Activated CD4-positive, CD25-positive, alpha-beta regulatory T cell treated with anti-CD3 and anti-CD28 coated beads, Interleukin-2, amount 50 U/mL, for 72 hours (primary cell): Measurements from ENCODE around the gene PAX7.

Experiments used
- DNase-seq: peaks from one replicate; pipeline ENCODE4 v3.0.0; 2021

Gene PAX7

DNA sequence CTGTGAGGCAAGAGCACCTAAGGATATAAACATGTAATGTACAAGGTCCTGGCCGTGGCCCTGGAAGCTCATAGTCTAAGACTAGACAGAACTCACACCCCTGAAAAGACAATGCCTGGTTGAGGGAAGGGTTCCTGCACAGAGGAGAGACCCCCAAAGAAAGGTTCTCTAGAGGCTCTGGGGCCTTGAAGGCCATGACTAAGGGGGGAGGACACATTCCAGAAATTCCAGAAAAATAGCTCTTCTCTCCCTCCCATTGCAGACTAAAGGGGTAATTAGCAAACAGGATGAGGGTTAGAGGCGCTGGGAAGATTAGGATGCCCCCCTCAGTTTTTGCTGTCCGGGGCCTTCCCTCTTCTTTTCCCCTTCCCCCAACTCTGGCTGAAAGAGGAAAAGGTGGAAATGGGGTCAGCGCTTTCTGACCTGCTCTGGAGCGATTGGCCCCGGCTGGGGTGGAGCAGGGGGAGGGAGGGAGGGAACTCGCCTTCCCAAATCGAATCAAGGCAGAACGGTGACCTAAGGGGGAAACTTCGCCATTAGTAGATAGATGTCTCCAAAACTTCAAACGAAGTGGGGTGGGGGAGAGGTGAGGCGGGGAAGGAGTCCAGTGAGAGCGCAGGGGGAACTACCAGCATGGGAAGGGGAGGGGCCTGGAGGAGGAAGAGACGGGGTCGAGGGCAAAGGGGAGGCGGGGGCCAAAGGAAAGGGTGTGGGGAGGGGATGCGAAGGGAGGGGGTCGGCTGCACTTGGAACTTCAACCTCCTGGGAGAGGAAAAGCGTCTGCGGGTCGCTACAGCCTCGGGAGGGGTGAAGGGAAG, 11.8 kb downstream of the PAX7 start:
- no peak for DNase-seq

DNA sequence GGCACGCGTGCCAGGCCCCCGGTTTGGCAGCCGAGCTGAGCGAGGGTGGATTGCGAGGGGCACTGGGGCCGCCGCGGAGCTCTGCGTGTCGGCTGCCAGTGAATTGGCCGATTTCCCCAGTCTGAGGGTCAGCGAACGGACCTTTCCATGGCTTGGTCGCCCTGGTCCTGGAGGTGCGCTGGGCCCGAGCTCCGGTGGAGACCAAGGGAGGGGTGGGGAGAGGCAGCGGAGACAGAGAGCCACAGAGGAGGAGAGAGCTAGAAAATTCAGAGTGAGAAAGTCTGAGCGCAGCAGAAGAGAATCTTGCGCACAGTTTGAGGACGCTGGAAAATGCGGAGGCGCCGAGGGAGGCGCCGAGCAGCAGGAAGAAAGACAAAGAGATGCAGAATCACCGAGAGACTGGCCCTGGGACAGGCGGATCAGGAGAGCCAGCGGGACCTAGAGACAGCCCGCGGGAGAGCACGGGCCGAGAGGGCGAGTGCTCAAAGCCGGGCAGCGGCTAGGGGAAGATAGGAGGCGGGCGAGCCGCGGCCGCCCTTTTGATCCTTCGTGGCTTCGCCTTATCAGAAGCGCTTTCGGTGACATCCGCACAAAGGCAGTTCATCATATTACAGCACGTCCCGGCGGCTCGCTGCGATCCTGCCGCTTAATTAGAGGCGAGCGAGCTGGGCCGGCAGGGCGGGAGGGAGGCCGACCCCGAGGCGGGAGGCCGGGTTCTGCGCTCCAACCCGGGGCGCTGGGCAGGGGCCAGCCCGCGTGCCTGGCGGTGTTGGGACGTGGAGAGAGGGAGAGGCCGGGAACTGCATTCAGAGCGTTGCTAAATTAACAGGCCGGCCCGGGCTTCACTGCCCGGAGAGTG, 12.7 kb downstream of the PAX7 start:
- no peak for DNase-seq

DNA sequence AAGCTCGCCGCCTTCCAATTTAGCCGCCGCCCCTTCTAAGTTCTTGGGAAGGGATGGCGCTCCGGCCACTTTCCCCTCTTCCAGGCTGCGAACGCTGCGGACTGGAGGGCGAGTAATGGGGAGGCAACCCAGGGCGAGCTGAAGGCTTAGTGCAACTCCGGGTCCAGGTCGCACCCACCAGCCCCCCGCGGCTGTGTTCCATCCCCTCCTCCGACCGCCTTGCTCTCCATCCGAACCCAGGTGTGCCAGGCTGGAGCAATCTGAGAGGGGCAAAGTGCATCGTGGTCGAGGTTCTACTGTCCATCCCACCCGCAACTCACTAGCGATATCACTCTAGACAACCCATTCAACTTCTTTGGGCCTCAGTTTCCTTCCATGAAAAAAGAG, 13.4 kb downstream of the PAX7 start:
- DNase-seq, result no peak

GRCh38 chr1:18644446-18644845, 13.8 kb downstream of the PAX7 start:
- DNase-seq, result no peak

GRCh38 chr1:18644973-18645746, 14.5 kb downstream of the PAX7 start:
- no peak for DNase-seq

- DNase-seq, result no peak
Measured at GRCh38 chr1:18645747-18646090, 15.1 kb downstream of the PAX7 start.

DNA sequence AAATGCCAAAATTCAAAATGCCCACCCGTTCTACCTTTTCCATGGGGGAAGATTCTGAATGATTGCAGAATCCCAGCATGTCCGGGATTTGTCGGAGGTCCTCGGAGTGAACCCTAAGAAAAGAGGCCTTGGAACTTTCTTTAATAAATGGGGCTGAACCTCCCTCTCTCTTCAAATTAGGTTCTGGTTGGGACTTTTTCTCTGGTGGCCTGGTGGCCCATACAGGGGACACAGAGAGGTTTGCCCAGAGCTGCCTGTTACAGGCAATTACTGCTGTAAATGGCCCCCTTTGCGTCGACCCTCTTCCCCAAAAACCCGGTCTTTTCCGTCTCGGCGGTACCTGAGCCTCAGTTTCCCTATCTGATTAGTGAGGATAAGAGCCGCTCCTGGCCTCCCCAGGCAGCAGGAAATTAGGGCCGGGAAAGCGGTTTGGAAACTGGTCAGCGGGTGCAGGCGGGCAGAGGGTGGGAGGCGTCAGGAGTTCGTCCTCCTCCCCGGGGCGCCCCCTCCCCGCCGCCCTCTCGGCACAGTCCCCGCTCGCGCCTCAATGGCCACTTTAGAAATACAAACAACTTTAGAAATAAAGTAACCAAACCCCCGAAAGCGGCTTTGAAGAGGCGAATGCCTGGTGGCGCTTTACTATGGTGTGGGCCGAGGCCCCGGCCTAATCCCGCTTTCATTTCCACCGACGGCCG, 15.6 kb downstream of the PAX7 start:
- DNase-seq, result no peak

GRCh38 chr1:18646786-18647410, 16.3 kb downstream of the PAX7 start:
- no peak for DNase-seq

DNA sequence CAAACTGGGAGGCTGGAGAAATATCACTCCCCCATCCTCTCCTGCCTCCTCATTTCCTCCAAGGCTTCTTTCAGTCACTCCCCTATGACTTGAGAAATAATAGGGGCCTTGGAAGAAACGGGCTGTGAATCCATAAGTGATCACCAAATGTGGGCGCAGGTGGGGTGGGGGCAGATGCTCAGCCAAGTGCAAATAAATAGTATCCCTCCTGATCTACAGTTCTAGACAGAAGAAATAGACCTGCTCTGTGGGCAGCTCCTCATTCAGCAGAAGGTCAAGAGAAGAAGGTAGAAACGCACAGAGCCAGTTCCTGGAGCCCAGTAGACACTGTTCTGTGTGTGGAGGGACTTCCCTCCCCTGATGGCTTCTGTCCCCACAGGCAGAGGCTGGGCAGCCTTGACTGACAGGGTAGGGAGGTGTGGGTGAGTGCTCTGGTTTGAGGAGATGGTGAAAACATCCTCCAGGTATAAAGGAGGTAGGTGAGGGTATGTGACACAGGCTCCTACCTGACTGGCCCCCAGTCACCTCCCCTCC, 17.1 kb downstream of the PAX7 start:
- DNase-seq, result no peak

- no peak for DNase-seq
Measured at GRCh38 chr1:18649693-18650370, 19.2 kb downstream of the PAX7 start.

DNA sequence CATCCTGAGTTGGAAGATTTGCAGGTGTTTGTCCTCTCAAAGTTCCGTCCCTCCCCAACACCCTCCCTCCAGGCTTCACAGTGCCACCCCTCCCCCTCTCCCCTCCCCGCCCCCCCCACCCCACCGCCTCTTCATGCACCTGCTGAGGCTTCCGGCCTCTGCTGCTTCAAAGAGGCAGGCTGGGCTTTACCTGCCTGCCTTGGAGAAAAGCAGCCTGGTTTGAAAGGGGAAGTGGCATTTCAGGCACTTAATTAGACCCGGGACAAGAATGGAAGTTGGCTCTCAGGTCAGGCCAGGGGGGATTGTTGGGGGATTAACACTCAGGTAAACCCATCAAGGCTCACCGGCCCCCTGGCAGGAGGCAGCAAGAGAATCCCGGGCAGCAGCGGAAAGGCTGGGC, 21.1 kb downstream of the PAX7 start:
- DNase-seq, result no peak

GRCh38 chr1:18652791-18653190, 22.1 kb downstream of the PAX7 start:
- no peak for DNase-seq

GRCh38 chr1:18653367-18653766, 22.7 kb downstream of the PAX7 start:
- no peak for DNase-seq

DNA sequence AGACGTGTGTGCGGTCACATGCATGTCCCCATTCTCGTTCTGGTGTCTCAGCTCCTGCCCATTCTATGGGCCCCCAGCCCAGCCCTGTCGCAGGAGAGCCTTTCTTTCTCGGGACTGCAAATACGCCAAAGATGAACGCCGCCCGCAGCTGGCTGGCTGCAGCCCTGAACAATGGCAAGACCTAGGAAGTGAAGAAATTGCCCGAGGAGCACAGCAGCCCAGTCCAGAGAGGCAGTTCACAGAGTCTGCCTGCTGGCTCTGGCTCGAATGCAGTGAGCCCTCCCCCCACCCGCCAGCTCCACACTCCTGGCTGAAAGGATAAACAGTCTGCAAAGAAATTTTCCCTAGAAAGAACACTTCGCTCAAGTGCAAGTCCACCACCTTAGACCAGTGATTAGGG, 23.3 kb downstream of the PAX7 start:
- no peak for DNase-seq

- DNase-seq, result no peak
Measured at GRCh38 chr1:18654599-18654998, 24.0 kb downstream of the PAX7 start.

- DNase-seq, result no peak
Measured at GRCh38 chr1:18657506-18658201, 27.0 kb downstream of the PAX7 start.

- DNase-seq, result no peak
Measured at GRCh38 chr1:18658831-18659230, 28.2 kb downstream of the PAX7 start.

DNA sequence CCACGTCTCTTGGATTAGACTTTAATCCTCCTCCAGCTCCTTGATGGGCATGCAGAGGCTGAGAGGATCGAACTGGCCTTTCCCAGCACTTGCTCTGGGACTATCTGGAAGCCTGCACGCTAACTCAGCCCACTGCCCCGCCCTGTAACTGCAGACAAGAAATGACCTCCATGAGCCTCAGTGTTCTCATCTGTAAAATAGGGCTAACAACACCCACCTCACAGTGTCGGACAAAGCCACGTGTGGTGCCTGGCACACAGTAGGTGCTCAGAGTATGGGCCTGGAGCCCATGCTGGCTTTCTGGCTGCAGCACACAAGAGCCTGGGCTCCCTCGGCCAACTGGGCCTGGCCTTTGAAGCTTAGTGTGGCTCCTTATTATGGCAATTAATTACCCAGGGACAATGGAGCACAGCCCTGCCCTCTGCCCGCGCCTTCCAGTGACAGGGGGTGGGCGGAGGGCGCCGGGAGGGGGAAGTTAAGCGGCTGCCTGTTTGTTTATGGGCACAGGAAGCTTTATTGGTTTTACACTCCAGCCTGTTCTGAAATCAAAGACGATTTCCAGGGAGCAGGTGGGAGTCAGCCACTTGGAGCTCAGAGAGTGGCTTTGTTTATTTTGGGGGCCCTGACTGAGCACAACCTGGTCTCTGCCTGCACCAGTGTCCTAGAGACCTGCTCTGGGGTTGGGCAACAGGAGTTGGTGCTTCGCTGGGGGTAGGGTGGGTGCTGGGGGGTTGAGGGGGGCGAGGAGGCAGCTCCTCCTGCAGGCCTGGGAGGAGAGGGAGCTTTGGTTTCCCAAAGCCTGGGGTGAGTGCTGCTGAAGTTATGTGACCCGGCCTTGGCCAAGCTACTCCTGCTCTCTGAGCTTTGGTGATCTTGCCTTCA, 31.0 kb downstream of the PAX7 start:
- DNase-seq, result no peak

DNA sequence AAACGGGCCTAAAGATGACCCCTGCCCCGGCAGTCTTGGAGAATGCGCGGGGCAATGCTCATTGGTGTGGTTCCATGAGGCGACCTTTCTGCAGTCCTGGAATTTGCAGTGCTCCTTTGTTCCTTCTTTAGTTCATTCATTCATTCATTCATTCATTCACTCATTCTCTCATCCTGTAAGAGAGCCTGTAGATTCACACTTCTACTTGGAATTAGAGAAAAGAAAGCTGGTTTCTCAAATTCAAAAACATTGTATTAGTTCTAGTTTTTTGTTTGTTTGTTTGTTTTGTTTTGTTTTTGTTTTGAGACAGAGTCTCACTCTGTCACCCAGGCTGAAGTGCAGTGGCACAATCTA, 31.6 kb downstream of the PAX7 start:
- no peak for DNase-seq

GRCh38 chr1:18666317-18666920, 35.8 kb downstream of the PAX7 start:
- DNase-seq, result no peak
